GM21447 (cell line): ENCODE data around the gene SUPT16H.
"Not testable (repeated sequence)": the region's sequence is repeated elsewhere in the genome, so short reads cannot be mapped to it uniquely, and the experiment has no call there.

Experiments
- ATAC-seq: cut with Tn5 transposase; IDR thresholded peaks from one replicate; pipeline ENCODE4 v1.9.1; 2021; ENCODE audit not compliant: unreplicated experiment

The SUPT16H gene

DNA sequence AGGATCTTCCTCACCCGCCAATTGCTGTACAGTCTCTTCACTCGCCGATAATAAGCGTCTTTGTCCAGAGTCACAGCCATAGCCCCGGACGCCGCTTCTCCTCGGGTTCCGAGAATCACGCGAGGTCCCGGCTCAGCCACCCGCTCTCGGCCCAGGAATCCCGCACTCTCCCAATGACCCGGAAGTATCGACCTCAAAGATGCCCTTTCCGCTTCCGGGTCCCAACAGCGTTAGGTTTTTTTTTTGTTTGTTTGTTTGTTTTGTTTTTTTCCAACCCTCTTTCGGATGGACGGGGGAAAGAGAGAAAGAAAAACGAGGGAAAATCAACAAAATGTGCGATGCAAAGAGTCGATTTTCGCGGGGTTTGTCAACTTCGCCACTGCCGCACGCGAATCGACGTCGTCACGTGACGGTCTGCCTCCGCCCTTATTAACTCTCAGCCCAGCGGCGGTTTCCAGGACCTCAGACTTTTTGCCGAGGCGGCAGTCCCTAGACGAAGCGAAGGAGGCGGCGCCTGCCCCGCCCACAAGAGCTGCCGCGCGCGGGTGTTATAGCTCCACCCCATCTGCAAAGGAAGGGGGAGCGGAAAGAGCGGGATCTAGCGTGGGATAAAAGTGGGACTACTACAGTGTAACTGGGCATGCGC lies at the start of gene SUPT16H:
TSS of gene SUPT16H (minus strand) at position 172 of the 646 bp plus-strand sequence. CDS start at position 80, 92 bp downstream.
- ATAC-seq, result peak; percentile 90

DNA sequence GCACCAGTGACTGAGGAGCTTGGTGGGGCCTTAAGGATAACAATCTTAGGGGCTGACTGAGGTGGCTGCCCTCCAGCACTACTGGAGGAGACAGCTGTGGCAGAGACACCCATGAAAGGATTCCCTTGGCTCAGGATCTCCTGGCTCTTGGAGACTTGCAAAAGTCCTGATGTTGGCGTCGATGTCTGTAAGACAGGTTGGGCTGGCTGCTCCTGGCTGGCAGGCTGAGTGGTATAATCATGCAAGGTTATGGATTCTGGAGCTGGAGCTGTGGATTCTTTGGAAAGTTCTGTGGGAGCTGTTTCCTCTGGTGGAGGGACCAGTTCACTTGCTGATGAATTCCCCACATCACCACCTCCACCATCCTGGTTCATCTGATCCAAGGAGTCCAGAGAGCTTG lies 47.3 kb upstream of the SUPT16H start:
- no peak for ATAC-seq

DNA sequence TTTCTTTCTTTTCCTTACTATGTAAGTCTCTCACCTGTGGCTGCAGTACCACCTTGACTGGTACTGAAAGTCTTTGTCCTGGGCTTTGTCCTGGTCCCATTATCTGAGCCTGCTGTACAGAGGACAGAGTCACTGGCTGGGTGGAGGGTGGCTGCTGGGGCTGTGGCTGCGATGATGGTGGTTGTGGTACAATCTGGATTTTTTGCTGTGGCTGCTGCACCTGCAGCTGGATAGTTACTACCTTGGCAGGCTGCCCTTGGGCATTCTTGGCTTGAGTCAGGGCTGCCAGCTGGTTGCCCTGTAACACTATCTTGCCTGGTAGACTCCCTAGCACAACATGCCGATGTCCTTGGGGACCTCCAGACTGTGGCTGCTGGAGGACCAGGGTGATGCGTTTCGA lies 45.1 kb upstream of the SUPT16H start:
- ATAC-seq, result no peak

DNA sequence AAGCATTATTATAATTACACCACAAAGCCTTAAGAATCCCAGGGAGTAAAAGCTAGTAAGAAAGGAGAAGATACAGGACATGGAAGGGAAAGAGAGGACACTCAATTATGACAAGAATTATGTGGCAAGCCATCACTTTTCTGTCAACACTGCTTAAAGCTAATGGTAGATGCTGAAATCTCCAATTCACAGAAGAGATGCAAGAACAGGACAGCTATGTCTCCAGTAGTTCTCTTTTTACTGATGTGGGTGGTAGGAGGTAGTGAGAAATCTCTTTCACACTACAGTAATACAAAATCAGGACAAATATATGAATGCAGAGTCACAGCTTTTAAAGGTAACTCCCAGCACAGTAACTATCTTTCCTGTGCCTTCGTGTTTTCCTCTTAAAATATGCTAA lies 42.9 kb upstream of the SUPT16H start:
- no peak for ATAC-seq

DNA sequence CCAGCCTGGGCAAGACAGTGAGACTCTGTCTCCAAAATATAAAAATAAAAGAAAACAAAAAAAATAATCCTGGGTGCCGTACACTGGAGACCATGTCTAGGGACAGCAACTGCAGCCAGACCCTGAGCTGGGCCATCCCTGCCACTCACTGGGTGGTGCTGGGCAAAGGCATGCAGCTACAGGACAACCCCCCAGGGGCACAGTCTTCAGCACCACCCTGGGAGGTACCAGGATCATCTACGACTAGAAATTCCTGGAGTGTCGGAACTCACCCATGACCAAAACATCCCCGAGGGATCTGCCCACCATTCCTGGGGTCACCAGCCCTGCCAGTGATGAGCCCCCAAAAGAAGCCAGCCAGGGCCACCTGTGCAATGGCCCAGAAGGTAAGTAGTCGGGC lies 35.7 kb upstream of the SUPT16H start:
- no peak for ATAC-seq

DNA sequence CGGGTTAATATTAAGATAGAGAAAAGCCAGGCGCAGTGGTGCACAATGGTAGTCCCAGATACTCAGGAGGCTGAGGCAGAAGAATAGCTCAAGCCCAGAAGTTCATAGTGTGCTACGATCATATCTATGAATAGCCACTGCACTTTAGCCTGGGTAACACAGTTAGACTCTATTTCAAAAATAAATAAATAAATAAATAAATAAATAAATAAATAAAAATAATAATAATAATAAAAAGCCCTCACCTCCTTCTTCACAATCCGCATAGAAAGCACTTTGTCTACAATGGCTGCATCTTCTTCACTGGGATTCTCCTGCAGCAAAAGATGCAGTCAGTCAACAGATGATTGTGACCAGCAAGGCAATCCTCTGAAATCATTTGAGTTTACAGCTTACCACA lies 31.5 kb upstream of the SUPT16H start:
- ATAC-seq, result no peak

DNA sequence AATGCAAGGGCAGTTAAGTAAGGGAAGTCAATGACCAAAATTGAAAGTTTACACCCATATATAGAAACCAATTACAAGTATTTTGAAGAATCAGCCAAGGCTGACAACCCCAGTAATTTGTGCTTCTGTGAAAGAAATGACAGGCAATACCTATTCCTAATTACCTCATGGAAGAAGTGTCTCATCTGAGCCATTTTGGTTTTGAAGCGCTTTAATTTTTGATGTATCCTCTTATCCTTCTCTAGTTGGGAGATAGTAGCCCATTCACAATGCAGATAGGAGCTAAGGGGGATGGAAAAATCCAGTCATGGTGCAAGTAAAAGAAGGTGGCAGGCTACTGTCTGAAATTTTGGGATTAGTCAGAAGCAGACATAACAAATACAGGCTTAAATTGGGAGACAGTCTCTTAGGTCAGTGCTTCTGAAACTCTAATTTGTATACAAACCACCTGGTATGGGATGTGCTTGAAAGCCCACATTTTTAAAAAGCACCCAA lies 30.4 kb upstream of the SUPT16H start:
- ATAC-seq, result no peak

DNA sequence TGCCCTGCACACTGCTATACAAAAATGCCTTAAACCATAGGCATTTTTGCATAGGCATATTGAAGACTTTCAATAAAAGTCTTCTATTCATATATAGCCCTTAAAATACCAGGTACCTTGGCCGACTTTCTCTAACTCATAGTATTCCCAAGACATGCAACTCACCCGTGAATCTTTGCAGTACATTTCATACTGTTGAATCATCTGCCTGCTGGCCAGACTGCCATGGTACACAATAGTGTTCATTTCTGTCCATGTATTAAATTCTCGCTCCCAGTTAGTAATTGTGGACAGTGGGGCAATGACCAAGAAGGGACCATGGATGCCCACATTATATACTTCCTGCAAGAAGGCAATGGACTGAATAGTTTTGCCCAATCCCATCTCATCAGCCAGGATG lies 24.3 kb upstream of the SUPT16H start:
- ATAC-seq, result no peak

DNA sequence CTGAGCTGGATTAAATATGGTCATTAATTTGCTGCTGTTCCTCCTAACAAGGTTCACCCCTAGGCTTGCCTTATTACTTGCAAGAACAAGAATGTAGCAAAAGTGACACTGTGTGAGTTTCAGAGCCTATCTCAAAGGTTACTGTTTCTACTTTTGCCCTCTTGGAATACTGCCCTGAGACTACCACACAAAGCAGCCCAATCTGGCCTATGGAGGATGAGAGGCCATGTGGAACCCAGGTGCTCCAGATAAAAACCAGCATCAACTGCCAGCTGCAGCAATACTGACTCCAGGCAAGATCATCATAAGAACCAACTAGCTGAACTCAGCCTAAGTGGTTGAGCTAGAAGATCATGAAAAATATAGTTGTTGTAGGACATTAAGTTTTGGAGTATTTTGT lies 22.4 kb upstream of the SUPT16H start:
- no peak for ATAC-seq

DNA sequence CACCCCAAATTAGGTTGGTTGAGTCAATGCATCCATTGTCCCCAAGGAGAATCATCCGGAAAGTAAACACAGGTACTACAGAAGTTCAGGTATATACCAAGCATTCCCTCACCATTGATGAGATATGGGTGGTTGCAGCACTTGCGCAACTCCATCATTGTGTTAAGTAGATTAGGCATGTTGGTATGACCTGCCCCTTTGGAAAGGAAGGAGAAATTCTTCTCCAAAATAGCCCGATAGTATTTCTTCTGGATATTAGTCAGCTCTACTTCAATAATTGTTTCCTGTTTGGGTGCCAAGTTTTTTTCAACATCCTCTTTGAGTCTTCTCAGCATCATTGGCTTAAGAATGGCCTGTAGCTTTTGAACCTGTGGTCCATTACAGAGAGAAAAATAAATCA lies 21.3 kb upstream of the SUPT16H start:
- ATAC-seq, result no peak

DNA sequence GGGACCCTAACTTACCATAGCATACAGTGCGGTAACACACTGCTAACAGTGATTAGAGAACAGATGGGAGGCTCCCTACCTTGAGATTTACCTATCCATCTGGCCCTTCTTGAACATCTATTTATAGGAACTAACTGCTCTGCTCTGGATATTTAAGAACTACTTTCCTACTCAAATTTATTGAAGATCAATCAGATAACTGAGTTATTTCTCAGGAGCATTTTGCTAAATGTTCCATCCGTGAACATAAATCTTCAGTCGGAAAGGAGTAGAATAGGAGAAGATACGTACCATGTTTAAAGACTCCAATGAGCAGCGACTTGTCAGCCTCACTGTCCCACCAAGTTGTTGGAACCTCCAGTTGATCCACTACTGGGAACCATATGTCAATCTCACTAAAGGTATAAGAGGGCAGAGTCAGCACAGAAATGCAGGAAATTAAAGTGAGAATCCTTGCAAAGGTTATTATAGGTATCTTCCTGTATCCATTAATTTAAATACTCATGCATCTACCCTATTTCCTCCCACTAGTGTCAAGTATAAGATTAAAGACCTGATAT lies 15.6 kb upstream of the SUPT16H start:
- no peak for ATAC-seq

DNA sequence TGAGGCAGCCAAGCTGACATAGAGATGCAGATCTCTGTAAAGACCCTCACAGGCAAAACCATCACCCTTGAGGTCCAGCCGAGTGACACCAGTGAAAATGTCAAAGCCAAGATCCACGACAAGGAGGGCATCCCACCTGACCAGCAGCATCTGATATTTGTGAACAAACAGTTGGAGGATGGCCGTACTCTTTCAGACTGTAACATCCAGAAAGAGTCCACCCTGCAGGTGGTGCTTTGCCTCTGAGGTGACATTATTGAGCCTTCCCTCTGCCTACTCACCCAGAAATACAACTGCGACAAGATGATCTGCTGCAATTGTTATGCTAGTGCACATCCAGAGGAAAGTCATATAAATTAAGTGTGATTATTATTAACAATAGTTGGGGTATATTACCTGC lies 15.1 kb upstream of the SUPT16H start:
- ATAC-seq, result no peak

DNA sequence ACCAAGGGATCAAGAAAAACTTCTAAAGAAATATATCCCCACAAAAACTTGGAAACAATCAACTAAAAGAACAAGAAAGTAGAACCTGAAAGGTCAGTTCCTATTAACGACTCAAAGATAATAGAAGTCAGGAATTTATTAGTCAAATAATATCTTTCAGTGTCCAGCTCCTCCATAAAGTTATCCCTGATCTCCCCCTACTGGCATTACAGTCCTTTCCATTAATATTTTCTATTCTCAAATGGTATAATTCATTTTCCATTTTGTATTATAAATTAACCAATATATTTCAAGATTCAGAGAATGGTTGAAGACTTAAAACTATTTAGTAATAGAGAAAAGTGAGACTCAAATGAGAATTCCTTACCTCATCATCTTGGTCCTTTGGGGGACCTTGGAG lies 11.6 kb upstream of the SUPT16H start:
- no peak for ATAC-seq

DNA sequence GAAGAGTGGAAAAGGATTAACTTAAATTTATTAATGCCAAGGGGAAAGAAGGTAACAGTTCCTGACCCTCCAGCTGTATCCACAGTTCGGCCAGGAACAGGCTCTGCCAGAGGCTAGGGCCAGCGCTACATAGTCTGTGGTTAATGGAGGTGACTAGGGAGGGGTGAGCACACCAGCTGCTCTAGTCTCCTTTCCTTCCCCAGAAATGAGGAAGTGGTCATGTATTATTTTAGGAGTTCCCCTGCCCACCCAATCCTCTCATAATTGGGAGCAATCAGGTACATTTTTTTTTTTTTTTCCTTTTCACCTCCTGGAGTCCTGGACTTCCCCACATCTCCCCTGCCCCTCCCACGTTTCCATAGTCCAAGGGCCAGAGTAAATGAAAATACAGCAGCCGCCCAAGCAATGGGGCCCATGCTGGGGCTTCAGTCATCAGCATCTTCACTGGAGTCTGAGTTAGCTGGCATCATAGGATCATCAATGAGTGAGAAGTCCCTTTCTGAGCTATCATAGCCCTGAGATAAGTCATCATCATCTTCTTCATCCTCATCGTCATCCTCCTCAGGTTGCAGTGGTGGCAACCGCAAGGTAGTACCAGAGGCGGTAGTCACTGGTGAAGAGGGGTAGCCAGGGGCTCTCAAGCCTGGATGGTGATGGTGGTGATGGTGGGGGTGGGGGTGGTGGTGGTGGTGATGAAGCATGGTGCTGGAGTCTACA lies 1.5 kb upstream of the SUPT16H start:
- no peak for ATAC-seq

DNA sequence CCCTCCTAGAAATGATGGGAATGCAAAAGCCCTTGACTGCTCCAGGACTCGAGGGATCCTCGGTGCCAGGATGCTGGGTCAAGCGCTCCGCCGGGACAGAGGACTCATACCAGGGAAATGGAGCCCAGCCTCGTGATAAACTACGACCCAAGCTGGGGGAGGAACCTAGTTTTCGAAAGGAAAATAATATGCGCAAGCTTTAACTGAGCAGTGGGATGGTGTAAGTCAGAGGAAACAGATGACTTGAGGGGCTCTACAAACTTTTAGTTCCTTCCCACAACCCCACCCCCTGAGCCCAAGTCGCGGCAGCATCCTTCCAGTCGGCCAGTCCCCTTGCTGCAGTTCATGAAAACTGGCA lies 654 bp upstream of the SUPT16H start:
- ATAC-seq, result peak; percentile 23

DNA sequence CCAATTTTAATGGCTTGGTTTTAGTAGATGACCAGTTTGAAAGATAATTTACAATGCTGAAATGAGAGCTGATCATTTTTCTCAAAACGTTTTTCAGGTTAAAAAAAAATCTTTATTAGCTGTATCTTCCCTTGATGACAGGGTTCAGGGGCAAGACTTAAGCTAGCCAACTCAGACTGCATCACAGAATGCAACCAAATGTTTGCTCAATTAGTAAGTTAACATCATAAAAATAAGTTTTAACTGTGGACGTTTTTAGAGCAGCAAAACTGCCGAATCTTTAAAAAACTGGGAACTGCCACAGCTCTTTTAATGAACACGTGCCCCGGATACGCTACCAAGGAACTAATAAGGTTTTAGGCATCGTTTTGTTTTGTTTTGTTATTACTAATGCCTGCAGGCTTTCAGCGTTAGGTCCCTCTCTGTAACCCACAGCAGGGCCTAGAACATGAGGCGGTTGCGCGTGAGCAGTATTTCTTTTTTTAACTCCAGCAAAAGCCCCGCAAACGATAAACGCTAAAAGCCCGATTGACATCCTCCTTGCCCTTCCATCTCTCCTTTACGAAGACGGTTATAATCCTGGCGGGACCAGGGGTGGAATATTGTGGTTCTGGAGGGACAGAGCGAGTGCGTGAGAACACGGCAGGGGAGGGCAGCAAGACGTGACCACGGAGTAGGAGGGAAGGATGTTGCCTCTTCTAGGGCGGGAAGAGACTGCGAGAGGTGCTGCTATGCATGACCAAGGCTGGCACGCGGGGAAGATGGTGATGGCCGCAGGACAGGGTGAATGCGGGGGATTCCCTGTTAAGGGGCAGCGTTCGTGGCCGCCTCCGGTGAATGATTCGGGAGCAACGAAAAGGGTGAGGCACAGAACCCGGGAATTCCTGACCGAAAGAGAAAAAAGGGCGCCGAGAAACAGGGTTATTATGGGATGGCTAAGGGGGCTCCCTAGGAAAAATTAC lies 652 bp downstream of the SUPT16H start:
- no peak for ATAC-seq

DNA sequence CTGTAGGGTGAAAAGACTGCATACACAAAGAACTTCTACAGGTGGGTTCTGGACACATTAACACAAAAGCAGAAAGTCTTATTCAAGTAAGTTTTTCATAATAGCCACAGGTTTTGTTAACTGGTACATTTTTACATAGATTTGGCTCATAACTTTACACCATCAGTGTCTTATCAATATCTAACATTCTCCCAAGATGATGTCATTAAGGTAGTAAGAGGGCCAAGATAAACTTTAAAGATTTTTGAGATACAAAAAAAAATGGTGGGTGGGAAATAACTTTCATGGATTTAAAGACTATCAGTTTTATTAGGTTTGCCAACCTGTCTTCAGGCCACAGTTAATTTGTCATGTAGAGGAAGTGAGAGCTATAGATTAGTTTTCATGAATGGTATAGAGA lies 1.7 kb downstream of the SUPT16H start:
- ATAC-seq, result no peak

DNA sequence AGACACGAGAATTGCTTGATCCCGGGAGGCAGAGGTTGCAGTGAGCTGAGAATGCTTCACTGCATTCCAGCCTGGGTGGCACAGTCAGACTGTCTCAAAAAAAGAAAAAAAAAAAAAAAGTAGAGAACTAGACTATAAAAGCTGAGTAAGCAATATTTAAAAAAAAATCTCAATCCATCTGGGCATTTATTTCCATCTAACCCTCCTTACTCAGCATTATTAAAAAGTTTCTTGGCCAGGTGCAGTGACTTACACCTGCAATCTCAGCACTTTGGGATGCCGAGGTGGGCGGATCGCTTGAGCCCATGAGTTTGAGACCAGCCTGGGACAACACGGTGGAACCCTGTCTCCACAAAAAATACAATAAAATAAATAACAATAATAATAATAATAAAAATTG lies 4.5 kb downstream of the SUPT16H start:
- ATAC-seq, result no peak

DNA sequence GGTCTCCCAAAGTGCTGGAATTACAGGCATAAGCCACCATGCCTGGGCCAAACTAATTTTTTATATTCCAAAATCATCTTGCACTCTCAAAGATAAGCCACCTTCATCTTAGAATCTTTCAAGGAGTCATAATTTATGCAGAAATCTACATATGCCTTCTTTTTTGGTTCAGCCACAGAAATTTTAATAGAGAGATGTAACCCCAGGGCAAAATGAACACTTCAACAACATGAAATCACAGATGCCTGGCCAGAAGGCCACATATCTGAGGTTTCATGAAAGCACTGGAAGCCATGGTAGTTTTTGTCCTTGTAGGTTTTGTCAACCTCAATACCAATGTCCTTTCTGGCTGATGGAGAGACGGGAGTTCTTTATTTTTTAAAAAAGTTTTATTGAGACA lies 9.8 kb downstream of the SUPT16H start:
- no peak for ATAC-seq

DNA sequence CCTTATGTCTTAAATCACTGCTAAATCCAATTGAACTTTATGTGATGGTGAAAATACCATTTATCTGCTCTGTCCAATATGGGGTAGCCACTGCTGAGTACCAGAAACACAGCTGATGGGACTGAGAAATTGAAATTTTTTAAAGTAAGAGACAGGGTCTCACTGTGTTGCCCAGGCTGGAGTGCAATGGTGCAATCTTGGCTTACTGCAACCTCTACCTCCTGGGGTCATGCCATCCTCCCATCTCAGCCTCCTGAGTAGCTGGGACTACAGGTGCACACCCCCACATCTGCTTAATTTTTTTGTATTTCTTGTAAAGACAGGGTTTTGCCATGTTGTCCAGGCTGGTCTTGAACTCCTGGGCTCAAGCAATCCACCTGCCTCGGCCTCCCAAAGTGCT lies 11.0 kb downstream of the SUPT16H start:
- ATAC-seq, result not testable (repeated sequence)

DNA sequence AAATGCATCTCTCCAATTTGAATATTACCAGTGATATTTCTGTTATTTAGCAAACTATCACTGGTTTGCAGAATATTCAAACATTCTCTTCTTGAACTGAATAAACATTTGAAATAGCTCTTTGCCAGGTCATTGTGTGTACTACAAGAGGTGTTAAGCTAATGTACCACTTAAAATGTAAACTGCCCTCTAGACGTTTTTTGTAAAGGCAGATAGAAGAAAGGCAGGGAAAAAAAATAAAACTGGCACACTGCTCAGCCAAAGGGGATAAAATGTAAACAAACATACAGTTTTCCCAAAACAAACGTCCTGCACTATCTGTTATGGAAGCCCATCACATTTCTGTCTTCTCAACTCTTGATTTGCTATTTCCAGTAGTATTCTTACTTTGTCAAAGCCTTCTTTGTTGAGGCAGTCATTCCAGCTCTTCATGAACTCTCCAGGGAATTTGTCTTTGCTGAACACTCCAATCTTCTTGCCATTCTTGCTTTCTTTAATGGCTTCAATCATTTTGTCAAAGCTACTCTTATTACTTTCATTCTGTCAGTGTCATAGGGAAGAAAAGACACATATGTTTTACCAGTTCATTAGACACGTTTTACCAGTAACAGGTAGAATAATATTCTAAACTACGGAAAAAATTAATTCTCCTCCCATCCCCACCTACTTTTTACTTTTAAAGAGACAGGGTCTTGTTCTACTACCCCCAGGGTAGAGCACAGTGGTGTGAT lies 13.7 kb downstream of the SUPT16H start:
- no peak for ATAC-seq
